Measurements from ENCODE around the gene BID.

BID gene

DNA sequence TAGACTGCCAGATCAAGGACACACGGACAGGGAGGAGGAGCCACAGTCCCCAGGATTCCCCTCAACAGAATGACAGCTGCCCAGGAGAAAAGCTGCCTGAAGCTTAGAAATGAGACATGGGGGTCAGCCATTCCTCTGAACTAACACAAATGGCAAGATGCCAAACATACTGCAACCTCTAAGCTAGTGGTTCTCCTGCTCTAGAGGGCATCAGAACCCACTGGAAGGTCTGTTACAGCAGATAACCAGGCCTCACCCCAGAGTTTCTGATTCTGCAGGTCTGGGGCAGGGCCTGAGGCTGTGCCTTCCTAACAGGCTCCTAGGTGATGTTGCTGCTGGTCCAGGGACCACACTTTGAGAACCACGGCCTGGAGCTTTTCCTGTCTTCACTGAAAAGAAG, 28.6 kb upstream of the BID start:
- DNase-seq, result no peak

DNA sequence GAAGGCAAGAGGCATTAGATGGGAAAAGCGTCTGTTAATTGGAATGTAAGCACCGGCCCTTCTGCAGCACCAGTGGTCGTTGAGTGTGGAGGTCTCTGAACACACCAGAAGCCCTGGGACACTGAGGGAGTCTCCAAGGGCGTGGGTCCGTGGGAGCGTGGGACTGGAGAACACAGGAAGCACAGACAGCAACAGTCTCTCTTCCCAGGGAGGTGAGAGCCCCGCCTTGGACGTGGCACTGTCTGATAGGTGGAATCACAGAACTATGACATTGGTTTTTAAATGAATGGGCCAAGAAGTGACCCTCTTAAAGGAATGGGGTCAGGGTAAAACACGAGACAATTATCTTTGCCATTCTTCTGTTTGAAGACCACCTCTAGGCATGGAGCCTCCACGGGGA, 28.1 kb upstream of the BID start:
- no peak for DNase-seq

DNA sequence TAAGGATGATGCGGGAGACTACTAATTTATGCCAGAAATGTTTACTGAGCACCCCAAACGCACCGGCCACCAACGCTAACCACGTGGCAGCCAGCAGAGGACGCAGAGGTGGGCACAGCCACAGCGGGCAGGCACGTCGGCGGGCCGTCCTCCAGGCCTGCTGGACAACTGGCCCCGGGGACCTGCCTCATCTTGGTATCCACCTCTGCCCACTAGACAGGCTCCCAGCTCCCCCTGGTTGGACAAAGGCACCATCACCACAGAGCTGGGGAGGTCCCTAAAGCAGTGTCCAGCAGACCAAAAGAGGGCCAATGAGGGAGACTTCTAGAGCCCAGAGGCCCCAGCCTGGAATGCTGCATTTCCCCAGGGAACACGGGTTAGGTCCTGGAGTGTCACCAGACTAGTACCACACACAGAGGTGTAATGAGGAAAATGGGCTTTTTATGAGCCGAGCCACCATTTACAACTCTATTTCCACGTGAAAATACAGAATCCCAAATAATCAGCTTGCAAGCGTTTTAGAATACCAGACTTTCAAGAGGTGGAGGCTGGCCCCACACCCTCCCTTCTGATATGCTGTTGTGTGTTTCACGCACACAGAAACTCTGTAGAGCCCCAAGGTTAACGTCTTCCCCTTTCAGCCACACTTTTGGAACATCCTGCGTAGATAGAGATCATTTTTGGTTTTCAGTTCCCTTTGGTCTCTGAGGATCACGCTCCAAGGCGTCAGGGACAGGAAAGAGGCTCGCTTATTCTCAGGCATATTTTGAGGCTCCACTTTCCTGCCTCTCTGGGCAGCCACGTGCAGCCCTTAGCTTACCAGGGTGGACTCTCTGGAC, 23.7 kb upstream of the BID start:
- no peak for DNase-seq

DNA sequence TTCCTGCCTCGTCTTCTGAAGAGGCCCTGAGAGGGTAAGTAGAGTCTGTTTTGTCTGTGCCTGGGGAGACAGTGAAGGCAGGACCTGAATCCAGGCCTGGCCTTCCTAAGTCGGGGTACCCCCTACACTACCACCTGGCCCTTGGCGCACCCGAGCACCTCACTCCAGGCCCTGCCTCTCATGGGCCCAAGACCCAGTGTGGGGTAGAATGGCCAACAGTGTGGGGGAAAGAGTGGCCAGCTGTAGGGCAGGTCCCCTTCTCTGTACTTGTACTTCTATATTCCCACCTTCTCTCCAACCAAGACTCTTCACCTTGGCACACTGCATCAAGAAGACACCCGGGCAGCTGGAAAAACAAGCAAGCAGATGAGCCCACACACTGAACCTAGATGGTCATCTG, 22.4 kb upstream of the BID start:
- DNase-seq, result no peak

DNA sequence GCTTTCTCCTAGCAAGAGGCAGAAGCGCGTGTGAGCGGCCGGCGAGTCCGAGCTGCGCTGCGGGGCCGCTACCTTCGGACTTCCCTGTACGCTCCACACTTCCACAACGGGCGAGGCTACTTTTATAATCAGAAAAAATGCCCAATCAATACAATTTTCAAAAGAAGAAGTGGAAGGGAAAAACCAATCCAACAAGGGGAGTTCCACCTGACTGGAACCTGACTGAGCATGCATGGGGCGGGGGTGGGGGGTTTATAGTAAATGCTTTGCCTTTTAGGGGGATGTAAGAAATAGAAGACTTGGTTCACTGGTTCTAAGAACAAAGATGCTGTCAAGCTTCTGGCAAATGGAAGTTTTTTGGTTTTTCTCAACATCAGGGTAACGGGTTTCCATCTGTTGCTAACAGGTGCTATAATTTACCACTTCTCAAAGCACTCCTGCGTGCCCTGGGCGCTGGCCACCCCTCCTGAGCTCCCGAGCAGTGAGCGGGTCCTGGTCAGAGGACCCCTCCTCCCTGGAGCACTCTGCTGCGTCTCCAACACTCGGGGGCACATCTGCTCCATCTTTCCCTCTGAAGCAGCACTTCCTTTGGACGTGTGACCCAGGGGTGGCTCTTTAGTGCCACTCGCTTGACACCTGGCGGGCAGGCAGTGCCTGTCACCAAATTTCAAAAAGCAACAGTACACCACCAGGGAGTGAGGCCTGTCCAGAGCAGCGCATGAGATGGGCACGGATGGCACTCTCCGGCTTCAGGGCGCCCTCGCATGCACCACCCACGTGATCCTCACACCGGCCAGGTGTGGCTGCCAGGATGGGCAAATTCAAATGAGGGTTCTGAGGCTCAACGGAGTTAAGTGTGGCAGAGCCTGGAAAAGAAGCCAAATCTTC, 21.6 kb upstream of the BID start:
- DNase-seq, result no peak

DNA sequence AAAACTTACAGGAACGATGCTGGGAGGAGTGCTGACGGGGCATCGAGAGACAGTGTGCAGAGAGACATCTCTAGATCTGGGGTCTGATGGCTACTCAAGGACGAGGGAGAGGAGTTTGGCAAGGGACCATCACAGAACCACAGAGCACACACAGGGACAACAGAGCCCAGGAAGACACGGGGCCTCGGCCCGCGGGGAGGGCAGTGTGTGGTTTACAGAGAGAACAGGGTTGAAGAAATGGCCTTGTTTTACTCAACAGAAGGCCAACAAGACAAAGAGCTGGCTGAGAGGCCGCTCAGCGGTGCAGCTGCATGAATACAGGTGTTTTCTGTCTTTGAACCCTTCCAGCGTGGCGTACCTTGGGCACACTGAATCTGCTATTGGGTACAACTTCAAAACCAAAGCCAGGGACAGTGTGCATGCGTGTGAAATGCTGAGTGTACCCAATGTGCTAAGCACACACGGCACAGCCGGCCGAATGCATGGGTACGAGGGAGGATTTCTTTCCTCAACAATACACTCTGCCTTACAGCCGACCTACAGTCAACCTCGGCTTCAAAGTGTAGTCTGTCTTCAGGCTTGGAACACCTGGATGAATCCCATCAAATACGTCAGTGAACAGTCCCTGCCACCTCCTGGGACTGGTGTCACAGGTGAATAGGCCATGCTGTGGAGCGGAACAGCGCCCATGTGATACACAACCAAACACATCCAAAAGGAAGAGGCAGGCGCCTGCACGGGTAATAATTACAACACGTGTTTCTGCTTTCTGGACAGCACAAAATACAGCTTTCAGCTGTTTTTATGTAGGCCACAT, 20.7 kb upstream of the BID start:
- DNase-seq, result no peak

DNA sequence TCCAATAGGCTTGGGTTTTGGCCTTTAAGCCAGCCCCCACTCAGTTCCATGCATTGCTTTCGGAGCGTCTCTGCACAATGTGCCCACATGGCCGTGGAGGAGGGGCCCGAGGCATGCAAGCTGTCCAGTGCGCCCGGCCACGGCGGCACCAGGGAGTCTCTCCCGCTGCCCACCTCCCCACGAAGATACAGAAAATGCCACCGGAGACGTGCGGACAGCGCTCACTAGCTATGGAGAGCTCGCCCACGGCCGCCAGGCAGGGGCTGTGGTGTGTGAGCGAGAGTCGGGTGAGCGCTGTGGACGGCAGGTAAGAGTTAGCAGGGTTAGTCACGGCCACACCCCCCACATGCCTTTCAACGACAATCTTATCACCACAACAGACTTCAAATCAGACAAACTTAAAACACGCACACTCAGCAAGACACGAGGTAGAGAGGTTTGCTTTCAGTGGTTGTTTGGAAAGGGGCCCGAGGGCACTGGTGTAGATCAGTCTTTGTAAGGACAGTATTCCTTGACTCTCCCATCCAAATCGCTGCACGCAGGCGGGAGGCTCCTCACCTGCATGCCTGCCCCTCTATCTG, 18.7 kb upstream of the BID start:
- no peak for DNase-seq

DNA sequence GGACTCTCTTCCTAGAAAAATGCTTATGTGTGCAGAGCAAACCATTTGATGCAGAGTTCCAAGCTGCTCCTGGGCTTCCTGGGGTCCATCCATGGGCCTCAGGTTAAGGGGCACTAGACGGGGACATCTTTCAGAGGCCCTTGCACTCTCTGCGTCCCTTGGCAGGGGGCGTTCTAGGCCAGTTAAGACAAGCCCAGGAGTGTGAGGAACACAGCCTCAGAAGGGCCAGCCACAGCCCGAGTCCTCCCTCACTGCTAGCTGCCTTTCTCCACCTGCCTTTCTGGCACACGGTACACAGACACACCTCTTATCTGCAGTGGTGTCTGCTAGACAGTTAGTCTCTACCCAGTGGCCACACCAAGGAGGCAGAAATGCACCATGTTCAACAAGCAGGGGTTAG, 18.0 kb upstream of the BID start:
- DNase-seq, result no peak

DNA sequence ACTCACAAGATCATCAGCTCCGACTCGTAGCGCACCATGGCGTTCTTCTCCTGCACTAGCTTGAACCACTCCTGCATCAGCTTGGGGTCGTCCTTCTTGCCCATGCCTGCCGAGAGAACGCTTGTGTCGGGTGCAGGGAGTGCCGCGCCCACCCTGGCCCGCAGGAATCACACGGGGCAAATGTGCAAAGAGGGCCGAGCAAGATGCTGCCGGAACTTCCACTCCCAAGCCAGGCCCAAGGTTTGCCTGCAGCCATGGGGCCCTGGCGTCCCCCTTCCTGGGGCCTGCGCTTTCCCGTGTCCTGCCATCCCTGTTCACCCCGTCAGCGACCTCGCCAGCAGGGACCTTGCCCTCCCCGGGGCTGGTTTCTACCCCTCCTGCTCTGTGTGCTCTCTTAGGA, 16.9 kb upstream of the BID start:
- no peak for DNase-seq

DNA sequence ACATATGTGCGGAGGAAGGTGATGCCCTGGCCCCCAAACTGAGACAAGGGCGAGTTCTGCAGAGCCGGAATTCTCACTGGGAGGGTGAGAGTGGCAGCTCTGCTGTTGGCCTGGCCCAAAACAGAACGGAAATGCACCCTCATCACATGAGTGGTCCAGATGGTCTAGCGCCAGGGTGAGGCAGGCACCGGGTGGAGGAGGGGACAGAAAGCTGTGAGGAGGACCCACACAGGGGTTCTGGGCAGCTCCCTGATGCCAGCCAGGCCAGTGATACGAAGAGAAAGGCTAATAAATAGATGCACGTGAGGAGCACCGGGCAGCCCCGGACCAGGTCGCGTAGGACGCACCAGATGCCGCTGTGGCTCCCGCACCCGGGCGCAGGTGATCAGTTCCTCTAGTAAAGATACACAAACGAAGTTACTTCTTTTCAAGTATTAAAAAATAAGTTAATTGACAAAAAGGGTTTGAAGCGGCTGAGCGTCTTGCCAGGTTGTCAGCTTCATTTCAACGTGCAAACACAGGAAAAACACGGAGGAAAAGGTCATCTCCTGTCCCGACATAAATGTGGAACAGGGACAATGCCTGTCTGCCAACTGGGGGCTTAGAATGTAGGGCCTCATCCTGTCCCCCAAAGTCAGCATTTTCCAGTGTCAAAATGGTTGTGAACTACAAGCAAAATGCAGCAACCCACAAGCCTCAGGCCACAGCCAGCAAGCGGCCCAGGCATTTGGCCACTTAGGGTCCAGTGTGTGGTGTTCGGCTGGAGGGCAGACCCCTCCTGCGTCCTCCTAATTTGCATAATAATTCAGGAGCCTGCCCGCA, 15.3 kb upstream of the BID start:
- DNase-seq, result no peak

DNA sequence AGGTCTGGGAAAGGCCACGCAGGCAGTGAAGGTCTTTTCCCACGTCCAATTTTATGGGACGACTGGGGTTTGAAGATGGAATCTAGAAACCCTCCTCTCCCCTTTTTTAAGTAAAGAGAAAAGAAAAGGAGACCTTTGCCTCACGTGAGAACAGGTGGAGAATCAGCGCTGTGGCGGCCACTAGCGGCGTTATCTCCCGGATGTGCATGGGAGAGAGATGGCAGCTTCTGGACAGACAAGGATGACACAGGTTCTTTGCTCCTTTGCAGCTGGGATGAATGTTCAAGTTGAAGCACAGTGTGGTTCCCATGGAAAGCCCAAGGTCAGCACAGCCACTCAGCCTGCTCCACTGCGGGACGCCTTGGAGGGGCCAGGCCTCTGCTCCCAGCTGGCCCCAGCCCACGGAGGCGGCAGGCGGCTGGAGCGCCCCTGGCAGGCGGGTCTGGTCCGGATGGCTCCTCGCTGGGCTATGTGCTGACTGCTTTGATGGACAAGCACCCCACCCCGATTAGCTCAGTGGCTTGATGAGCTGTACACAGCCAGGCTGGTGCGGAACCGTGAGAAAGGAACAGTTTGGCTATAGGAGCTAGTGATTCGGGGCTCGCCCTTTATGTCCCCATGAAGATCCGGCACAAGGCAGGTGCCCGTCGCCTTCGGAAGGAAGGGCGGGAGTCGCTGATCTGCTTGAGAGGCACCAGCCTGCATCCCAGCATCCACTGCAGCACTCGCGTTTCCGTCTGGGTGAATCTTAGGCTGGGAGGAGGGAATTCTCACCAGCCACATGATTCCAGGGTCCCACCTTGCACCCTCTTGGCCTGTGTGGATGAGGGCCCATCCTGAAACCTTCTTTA, 14.5 kb upstream of the BID start:
- DNase-seq, result no peak

DNA sequence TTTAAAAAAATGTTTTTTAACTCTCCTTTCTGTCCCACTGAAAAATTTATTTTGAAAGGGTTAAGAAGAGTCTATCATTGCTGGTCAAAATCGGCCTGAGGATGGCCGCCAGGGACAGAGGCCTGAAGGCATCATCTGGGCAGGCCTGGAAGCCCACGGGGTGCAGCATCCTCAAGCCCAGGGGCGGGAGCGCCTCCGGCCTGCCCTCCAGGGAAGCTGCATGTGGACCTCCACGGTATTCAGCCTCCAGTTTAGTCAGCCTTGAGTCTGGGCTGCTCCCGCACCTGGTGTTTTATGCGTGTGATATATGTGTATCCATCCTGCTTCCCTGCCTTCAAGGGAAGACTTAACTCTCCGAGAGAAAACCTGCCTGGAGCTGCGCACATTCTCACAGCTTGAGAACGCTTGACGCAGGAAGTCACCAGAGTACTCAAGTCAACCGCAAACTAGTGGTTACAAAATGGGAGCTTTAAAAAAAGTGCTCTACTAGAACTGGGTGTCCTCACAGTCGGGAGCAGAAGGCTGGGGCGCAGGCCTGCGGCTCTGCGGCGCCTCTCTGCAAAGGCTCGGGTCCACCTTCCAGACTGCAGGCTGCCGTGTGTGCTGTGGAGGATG, 13.6 kb upstream of the BID start:
- no peak for DNase-seq

DNA sequence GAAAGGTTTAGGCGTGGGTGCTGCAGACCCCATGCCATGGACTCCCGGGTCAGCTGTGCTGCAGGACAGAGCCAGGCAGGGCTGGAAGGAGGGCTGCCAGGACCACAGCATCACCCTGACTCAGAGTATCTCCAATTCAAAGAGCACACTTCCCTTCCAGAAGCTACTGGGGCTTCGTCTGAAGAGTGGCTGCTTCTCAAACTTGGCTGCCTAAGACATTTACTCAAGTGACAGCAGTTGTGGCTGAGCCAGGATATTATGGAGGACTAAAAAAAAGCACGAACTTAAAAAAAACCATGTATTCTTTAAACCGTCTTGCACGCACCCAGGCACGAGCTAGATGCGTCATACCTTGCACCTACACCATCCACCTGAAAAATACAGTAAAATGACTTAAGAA, 13.0 kb upstream of the BID start:
- DNase-seq, result no peak

DNA sequence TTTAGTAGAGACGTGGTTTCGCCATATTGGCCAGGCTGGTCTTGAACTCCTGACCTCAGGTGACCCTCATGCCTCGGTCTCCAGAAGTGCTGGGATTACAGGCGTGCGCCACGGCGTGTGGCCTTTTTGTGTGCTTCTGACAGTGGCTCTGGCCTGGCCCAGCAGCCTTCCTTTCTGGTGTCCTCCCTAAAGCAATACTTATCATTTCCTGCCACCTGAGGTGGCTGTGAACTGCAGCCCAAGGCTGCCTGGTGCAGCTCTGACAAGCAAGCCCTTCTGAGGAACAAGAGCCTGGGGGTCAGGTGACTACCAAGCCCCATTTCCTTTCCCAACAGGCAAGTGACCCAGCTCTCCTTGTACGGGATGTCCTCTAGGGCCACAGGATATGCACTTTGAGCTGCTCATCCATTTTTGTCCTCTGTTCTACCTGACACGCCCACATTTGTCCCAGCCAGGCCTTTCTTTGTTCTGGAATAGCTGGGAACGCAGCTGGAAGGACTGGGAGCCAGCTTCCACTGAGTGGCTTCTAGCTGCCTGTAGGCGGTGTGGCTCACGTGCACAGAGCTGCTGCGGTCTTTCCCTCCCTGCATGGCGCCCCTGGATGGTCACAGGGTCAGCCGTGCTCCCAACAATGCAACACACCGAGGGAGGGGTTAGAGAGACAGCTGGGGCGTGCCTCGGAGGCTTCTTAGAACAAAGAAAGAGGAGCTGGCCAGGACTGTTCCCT, 12.3 kb upstream of the BID start:
- DNase-seq, result no peak

DNA sequence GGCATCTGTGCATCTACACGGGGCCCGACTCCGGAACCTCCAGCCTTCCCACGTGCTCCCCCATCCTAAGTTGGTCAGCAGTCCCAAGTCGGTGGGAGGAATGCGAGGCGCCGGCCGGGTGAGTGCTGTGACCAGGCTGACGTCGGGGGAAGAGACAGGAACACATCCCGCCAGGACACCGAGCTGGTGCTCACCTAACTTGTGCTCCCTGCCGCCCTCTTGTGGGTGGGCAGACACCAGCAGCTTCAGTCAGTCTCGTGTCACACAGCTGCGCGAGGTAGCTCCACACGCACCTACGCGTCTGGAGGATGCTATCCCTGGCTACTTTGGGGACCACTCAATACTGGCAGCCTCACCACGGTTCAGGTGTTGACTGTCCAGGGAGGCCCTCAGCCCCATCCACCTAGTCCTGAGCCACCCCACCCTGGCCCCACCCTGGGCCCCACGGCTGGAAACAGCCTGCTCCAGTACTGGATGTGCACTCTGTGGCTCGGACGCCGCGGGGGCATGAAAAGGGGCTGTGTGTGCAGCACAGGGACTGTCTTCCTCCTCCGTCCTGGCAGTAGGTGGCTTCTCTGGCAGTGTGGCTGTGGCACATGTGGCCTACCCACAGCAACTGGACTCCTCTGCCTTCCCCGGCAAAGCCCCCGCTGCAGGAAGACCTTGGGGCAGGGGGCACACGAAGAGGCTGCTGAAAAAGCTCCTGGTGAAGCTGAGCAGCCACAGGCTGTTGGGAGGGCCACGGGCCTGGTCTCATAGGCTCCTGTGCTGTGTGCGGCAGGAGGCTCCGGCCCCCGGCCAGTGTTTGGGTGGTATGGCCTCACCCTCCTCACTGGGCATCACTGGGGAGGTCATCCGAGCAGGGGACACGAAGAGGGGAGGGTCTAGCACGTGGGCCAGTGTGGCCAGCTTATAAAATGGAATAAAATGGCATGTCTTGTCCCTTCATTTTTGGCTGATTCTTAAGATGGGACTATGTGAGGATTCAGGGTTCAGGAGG, 11.2 kb upstream of the BID start:
- DNase-seq, result peak; percentile 37

DNA sequence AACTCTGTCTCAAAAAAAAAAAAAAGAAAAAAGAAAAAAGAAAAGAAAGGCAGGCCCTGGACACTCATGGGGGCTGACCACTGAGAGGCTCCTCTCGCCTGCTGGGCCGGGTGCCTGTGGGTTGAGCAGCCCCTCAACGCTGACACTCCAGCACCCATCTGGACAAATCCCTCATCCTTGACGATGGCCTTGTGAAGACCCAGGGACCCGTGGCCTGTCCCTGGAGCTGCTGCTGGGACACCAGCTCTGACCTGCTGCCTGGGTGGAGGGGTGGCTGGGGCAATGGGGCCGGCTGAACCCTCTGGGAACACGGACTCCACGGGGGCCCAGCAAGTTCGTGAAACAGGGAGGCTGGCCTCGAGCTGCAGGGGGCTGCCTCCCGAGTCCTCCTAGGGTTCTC, 10.5 kb upstream of the BID start:
- DNase-seq, result no peak

DNA sequence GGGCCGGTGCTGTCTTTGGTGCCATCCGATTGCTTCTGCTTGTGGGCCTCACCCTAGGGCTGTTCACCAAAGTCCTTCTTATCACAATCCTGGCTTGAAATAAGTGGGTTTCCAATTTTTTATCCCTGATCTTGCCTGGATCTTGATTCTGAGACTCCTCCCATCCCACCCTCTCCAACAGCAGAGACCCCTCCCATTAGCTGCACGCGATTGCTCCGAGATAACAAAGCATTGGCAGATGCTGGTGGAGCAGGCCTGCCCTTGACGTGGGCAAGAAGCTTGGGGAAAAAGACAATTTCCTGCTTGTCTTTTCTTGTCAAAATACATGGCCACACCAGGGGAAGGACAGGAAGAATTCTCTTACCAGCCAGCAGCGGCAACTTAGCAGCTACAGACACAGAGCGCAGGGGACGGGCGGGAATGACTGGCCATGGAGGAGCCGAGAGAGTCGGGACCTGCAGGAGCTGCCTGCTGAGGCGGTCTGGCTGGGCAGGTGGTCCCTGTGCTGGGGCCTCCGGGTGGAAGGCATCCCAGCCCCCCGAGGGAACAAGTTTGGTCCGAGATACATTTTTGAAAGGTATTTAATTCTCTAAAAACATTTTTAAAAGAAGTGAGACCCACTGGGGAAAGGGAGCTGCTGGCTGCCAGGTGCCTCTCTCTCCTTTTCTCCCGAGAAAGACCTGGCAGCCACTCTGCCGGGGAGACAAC, 9.7 kb upstream of the BID start:
- no peak for DNase-seq

DNA sequence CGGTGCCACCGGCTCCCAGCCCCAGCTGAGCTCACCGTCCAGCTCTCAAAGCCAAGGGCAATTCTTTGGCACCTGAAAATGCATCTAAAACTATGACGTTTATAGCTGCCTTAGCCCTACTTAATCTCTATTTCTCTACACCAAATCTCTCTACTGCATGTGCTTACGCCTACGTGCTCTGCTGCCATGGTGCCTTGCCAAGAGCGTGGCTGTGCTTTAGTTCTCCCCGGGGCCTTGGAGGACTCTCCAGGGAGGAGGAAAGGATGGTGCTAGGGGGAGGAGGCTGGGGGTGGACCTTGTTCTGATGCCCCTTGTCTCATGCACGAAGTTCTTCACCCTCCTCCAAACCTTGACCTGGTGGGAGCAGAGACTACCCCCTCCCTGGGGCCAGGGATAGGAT, 9.0 kb upstream of the BID start:
- DNase-seq, result no peak
